Hepatocyte (in vitro differentiated cells): Measurements from ENCODE around the gene ARL3.

Source experiments
- CTCF ChIP-seq: fragments of 200-600 bp; sonication (generic); IDR thresholded peaks from 2 replicates; pipeline ENCODE4 v1.5.1; 2016; ENCODE audit warnings: antibody characterized with exemption, mild to moderate bottlenecking; ENCODE audit not compliant: poor library complexity
- EZH2 ChIP-seq: fragments of 200-600 bp; sonication (generic); IDR thresholded peaks from 2 replicates; pipeline ENCODE4 v1.6.1; 2016; ENCODE audit warnings: antibody characterized with exemption, mild to moderate bottlenecking, borderline replicate concordance
- EZH2phosphoT487 ChIP-seq: fragments of 200-600 bp; sonication (generic); IDR thresholded peaks from one replicate; pipeline ENCODE4 v1.6.1; 2018; ENCODE audit warnings: antibody characterized with exemption, mild to moderate bottlenecking, low read depth, moderate library complexity; ENCODE audit not compliant: unreplicated experiment, severe bottlenecking

DNA sequence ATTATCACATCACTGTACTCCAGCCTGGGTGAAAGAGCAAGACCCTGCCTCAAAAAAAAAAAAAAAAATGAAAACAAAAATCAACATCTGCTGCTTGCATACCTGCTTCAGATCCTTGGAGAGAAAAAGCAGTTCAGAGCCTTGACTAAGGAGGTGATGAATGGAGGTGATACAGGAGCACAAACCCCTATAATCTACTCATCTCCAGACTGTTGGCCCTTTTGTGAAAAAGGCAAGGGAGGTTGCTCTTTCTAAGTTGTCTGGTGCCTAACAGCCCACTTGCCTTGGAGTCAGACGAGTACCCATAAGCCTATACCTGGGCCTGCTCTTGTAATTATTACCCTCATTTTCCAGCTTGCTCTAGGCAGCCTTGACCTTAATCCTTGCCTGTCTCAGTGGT, 1.7 kb upstream of the ARL3 start:
- TF ChIP-seq EZH2 (no peak), CTCF (no peak), EZH2phosphoT487 (no peak)
